Neuron (in vitro differentiated cells): ENCODE data around the gene MAP2K2.
A peak's percentile ranks its signal among the peaks of the same experiment; 100 is the strongest.

Experiments used
- H2AFZ ChIP-seq: one replicate; pipeline ENCODE4 v1.6.1; 2013; ENCODE audit warnings: low read depth, mild to moderate bottlenecking, inconsistent platforms, low read length, moderate library complexity
- H3K27me3 ChIP-seq: one replicate; pipeline ENCODE4 v1.6.1; 2013; ENCODE audit warnings: low read length; ENCODE audit not compliant: insufficient read depth
- H3K36me3 ChIP-seq: one replicate; pipeline ENCODE4 v1.6.1; 2013; ENCODE audit warnings: low read length; ENCODE audit not compliant: insufficient read depth
- H3K4me1 ChIP-seq: one replicate; pipeline ENCODE4 v1.6.1; 2013; ENCODE audit warnings: low read length; ENCODE audit not compliant: insufficient read depth
- H3K4me3 ChIP-seq: 2 replicates; pipeline ENCODE4 v1.5.1; 2013; ENCODE audit warnings: mild to moderate bottlenecking, low read length, moderate library complexity
- H3K9me3 ChIP-seq: one replicate; pipeline ENCODE4 v1.6.1; 2013; ENCODE audit warnings: low read length

Gene MAP2K2

DNA sequence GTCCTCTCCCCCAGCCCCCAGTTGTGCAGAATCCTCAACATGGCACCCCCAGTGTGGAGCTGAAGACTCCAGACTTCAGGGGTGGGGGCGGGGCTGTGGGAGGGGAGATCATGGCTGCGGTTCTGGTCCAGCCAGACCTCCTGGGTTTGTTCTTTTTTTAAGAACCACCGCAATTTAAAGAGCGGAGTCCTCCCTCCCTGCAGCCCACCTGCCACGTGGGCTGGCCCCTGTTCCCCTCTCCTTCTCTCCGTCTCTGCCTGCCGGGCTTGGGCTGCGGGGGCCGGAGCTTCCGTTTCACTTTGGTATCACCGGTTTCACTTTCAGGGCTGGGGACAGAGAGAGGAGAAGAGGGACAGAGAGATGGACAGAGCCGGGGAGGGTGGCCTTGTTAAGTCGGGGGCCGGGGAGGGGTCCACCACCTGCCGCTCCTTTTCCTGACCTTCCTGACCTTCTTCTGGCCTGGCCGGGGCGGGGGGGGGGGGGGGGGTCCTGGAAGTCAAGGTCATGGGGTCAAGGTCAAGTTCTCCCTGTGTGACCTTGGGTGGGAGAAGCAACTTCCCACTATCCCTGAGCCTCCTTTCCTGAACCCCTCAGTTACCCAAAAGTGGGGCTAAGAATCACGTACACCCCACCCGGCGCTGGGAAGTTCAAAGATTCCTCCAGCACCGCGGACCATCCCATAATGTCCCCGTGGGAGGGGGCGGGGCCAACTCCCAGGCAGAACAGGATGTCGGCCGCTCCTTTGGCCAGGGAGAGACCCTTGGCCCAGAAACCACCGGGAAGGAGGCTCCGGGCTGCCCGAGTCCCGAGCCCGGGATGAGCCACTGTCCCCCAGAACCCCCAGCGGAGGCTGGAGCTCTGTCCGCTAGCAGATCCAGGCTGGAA, 45.9 kb downstream of the MAP2K2 start:
- Histone ChIP-seq H3K9me3 (no peaks in the 10 kb centered on the region), H2AFZ (no peak overlapping the region), H3K4me1 (no peaks in the 10 kb centered on the region), H3K27me3 (no peaks in the 10 kb centered on the region), H3K36me3 (no peaks in the 10 kb centered on the region), H3K4me3 (peak overlapping the region; percentile 27)

DNA sequence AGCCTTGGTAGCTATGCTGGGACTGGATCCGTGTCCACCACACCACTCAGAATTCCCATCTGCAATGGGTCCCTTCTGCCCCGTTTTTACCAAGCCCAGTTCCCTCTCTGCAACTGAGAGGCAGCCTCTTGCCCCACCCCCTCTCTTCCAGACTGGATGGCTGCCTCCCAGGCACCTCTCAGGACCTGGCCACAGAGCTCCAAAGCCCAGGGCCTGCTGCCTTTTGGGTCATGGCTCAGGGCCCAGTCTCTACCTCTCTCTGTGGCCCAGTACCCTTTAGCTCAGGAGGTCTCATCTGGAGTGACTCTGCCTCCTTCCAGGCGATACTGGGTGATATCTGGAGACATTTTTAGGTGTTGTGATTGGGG, 46.9 kb downstream of the MAP2K2 start:
- Histone ChIP-seq H3K27me3 (no peaks in the 10 kb centered on the region), H3K9me3 (no peaks in the 10 kb centered on the region), H3K4me3 (no peak overlapping the region), H3K4me1 (no peaks in the 10 kb centered on the region), H2AFZ (no peak overlapping the region), H3K36me3 (no peaks in the 10 kb centered on the region)

DNA sequence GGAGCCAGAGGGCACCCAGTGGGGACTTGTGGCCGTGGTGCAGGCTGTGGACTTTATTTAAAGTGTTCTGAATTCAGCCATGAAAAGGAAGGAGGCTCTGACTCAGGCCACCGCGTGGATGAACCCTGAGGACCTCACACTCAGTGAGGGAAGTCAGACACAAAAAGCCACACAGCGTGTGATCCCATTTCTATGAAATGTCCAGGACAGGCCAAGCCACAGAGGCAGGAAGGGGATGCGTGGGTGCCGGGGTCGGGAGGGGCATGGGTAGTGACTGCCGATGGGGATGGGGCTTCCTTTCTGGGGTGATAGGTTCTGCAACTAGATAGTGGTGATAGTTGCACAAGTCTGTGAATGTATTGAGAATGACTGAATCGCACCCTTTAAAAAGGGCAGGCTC, 48.5 kb downstream of the MAP2K2 start:
- no peaks in the 10 kb centered on the region for H3K36me3 ChIP-seq
- H3K9me3 ChIP-seq: no peaks in the 10 kb centered on the region
- no peaks in the 10 kb centered on the region for H3K27me3 ChIP-seq
- H3K4me1 ChIP-seq: no peaks in the 10 kb centered on the region
- no peak overlapping the region for H2AFZ ChIP-seq
- H3K4me3 ChIP-seq: no peak overlapping the region

DNA sequence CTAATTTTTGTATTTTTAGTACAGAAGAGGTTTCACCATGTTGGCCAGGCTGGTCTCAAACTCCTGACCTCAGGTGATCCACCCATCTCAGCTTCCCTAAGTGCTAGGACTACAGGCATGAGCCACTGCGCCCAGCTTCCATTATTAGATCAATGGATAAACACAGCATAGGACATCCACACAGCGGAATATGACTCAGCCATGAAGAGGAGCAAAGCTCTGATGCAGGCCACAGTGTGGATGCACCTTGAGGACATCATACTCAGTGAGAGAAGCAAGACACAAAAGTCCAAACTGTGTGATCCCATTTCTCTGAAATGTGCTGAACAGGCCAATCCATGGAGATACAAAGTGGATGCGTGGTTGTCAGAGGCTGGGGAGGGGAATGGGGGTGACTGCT, 52.3 kb downstream of the MAP2K2 start:
- Histone ChIP-seq H3K9me3 (no peaks in the 10 kb centered on the region), H3K27me3 (peaks cover 21% of the 10 kb centered on the region), H3K4me1 (peaks cover 4% of the 10 kb centered on the region), H3K4me3 (no peak overlapping the region), H2AFZ (no peak overlapping the region), H3K36me3 (no peaks in the 10 kb centered on the region)

DNA sequence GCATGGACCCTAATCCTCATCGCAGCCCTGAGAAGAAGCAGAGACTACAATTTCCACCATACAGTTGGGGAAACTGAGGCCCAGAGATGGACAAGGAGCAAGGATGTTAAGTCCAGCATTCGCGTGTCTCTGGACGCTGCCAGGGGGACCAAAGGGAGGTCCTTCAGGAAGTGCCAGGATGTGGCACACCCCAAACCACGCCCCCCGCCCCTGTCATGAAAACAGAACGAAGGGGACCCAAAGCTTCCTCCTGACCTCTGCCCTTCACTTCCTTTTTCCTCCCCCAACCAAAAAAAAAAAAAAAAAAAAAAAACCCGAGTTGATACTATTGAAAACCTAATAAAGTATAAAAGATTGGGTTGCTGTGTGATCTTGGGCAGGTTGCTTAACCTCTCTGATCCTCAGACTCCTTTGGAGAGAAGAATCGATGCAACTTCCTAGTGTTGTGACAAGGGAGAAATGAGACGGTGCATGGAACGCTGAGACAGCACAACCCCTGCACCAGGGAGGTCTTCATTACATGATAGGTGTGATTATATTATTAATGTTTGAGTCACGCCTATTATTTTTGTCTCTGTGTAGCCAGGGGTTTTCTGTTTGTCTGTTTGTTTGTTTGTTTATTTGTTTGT, 54.5 kb downstream of the MAP2K2 start:
- Histone ChIP-seq H3K27me3 (peaks cover 21% of the 10 kb centered on the region), H3K9me3 (no peaks in the 10 kb centered on the region), H3K36me3 (no peaks in the 10 kb centered on the region), H2AFZ (no peak overlapping the region), H3K4me3 (no peak overlapping the region), H3K4me1 (peaks cover 8% of the 10 kb centered on the region)

DNA sequence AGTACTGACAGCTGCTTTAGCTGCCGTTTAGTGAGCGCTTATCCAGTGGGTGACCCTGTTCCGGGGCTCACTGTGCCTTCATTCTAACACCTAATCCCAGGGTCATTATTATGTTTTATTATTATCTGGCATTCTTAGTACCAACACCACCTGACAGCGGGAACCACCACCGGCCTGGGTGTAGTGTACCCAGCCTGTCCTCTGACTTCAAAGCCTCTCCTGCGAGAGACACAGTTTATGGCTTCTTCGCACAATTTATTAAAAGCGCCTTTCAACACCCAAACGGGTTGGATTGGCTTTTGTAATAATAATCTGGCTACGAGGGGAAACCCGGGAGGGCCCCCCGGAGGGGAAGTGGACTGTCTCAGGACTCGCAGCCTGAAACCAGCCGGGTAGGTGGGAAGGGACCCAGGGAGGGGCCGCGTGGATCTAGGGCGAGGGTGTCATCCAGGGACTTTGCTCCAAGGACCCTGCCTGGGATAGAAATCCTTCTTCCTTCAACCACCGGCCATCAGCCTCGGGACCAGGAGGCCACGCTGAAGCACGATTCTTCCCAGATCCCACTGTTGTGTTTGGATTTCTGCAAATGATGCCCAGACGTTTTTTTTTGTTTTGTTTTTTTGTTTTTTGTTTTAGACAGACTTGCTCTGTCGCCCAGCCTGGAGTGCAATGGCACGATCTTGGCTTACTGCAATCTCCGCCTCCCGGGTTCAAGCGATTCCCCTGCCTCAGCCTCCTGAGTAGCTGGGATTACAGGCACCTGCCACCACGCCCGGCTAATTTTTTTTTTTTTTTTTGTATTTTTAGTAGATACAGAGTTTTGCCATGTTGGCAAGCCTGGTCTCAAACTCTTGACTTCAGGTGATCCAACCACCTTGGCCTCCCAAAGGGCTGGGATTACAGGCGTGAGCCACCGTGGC, 55.6 kb downstream of the MAP2K2 start:
- Histone ChIP-seq H3K27me3 (peaks cover 21% of the 10 kb centered on the region), H3K4me3 (no peak overlapping the region)

DNA sequence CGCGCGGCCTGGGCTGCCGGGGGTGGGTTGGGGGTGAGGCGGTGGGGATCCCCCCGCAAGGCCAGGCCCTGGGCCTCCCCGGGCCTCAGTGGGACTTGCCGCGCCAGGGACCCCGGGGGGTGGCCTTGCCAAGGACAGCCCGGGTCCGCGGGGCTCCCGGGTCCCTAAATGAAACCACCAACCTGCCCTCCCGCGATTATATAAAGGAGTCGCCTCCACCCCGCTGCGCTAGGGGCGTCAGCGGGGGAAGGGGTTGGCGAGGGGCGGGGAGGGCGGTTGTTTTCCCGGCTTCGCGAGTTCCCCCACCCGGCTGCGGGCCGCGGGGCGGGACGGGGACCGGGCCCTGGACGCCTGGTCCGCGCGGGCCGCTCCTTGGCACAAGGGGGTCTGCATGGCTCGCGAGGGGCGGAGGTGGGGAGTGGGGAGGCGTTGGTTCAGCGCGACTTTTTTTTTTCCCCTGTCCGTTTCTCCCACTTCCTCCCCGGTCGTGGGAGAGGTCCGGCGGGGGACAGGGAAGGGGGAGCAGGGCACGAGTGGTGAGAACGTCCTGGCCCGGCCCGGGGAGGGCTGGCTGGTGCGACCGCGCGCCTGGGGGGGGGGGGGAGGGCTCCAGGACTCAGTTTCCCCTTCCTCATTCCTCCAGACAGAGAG, 56.4 kb downstream of the MAP2K2 start:
- H3K27me3 ChIP-seq: peaks cover 21% of the 10 kb centered on the region
- H3K4me1 ChIP-seq: peaks cover 17% of the 10 kb centered on the region
- no peak overlapping the region for H2AFZ ChIP-seq
- no peaks in the 10 kb centered on the region for H3K9me3 ChIP-seq
- H3K4me3 ChIP-seq: no peak overlapping the region
- H3K36me3 ChIP-seq: no peaks in the 10 kb centered on the region

More for the DNA sequence above, 55.6 kb downstream of the MAP2K2 start:
- H3K36me3 ChIP-seq: no peaks in the 10 kb centered on the region
- H2AFZ ChIP-seq: no peak overlapping the region
- no peaks in the 10 kb centered on the region for H3K9me3 ChIP-seq
- H3K4me1 ChIP-seq: peaks cover 17% of the 10 kb centered on the region

DNA sequence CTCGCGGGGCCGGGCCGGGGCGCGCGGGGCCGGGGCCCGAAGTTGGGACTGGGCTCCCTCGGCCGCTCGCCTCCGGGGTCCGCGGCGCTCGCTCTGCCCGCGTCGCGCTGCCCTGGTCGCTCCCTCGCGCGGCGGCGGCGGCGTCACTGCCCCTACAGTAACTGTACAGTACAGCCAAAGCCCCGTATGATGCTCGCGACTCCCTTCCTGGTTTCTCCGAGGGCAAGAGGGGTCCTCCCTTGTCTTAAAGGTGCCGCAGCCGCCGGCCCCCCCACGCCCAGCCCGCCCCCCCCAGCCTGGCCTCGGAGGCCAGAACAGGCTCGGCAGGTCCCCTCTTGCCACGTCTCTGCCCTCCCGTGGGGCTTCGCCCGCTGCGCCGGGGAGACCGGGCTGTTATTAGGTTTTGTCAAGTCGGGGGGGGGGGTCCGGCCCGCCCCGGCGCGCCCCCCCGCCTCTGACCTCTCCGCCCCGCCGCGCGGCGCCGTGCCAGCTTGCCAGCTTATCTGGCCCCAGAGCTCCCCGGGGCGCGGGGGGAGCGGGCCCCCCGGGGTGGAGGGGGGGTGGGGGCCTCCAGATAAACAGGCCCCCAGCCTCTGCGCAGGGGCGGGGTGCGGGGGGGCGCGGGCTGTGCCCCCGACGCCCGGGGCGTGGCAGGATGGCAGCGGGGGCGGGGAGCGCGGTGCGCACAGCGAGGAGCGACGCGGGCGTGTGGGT, 57.1 kb downstream of the MAP2K2 start, which contains the start of gene ZBTB7A:
ZBTB7A (minus strand) TSS at position 218 of the 714 bp plus-strand sequence. CDS start 11,667 bp downstream, outside the sequence.
- peaks cover 17% of the 10 kb centered on the region for H3K4me1 ChIP-seq
- peak within 1 kb of the TSS; percentile 91 for H2AFZ ChIP-seq
- peaks cover 21% of the 10 kb centered on the region for H3K27me3 ChIP-seq
- H3K4me3 ChIP-seq: peak within 1 kb of the TSS; percentile 60
- no peaks in the 10 kb centered on the region for H3K36me3 ChIP-seq
- H3K9me3 ChIP-seq: no peaks in the 10 kb centered on the region

DNA sequence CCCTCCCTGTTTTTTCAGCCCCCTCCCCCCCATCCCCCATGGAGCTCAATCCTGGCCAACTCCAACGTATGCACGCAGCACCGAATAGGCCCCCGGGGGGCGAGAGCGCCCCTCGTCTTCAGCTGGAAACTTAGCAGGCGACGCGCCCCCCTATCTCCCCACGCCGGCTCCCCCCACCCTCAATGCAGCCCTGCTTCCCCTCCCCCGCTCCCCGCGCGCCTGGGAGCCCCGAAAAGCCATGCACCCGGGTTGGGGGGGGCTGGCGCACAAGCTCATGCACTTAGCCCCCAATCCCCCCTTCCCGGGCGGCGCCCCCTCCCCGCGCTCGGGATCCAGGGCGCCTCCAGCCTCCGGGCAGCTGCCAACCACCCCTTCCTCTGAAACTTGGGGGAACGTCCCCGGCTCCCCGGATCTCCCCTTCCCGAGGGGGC, 57.7 kb downstream of the MAP2K2 start:
- Histone ChIP-seq H2AFZ (peak overlapping the region; percentile 91), H3K9me3 (no peaks in the 10 kb centered on the region), H3K36me3 (no peaks in the 10 kb centered on the region), H3K4me3 (peak overlapping the region; percentile 60), H3K27me3 (peaks cover 21% of the 10 kb centered on the region), H3K4me1 (peaks cover 17% of the 10 kb centered on the region)

DNA sequence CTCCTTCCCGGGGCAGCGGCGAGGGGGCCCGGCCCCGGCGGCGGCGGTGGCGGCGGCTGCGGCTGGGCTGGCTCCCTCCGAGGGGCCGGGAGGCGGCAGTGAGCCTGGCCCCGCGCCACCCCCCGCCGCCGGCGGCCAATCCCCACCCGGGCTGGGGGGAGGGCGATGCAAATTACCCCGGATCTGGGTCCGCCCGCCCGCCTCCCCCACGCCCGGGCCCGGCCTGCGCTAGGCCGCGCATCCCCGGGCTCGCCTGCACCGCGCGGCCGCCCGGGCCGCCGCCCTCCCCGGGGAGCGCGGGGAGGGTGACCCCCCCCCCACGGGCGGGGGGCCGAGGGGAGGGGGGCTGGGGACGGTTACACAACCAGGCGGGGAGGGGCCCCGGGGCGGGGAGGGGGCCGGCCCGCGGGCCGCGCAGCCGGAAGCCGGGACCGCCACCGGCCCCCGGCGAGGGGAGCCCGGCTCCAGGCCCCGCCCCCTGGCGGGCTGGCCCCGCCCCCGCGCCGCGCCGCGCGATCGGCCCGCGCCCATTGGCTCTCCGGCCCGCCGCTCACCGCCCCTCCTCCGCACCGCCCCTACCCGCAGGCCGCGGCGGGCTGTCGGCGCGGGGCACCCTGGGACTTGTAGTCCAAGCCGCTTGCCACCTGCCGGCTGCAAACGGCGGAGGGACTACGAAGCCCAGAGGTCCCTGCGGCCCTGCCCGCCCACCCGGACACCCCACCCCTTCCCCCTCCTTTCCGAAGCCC, 58.3 kb downstream of the MAP2K2 start:
- Histone ChIP-seq H3K9me3 (no peaks in the 10 kb centered on the region), H3K36me3 (no peaks in the 10 kb centered on the region), H3K4me3 (peak overlapping the region; percentile 68), H3K27me3 (peaks cover 21% of the 10 kb centered on the region), H2AFZ (no peak overlapping the region), H3K4me1 (peaks cover 17% of the 10 kb centered on the region)

DNA sequence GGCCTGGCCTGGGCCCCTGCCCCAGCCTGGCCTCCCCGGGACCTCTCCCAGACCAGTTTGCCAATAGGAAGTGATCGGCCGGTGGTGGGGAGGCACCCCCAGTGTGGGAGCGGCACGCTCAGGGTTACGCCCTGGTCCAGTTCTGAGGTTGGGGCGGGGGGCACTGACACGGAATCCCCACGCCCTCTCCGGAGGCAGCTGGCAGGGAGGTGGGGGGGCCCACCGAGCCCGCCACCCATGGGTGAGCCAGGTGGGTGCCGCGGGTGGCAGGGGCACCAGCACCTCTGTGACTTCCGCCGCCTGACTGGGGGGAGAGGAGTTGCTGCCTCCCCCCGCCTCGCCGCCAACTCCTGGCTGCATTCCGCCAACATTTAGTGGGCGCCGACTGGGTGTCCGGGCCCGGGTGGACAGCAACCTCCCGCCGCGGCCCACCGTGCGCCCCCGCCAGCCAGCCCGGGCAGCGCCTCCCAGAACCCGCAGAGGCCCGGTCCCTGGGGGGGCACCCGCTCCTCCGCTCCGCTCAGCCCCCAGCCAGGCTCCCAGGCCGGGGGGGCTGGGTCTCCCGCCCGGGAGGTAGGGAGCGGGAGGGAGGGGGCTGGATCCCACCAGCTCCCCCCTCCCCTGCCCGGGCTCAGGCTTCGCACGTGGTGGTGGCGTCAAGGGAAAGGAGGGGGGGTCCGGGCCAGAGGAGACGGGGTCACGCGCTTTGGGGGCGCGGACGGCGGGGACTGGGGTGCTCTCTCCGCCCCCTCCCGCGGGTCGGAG, 59.2 kb downstream of the MAP2K2 start:
- Histone ChIP-seq H2AFZ (no peak overlapping the region), H3K36me3 (no peaks in the 10 kb centered on the region), H3K4me3 (peak overlapping the region; percentile 68), H3K27me3 (peaks cover 21% of the 10 kb centered on the region), H3K9me3 (no peaks in the 10 kb centered on the region), H3K4me1 (peaks cover 17% of the 10 kb centered on the region)
